CD4-positive, alpha-beta T cell treated with Interleukin-6 for 4 hours (primary cell): ENCODE data around the gene GPS1.
A peak's percentile ranks its signal among the peaks of the same experiment; 100 is the strongest.

Source experiments
- DNase-seq: peaks from one replicate; pipeline ENCODE4 v3.0.0-alpha.2; 2020; ENCODE audit warnings: mixed read lengths

Gene GPS1

DNA sequence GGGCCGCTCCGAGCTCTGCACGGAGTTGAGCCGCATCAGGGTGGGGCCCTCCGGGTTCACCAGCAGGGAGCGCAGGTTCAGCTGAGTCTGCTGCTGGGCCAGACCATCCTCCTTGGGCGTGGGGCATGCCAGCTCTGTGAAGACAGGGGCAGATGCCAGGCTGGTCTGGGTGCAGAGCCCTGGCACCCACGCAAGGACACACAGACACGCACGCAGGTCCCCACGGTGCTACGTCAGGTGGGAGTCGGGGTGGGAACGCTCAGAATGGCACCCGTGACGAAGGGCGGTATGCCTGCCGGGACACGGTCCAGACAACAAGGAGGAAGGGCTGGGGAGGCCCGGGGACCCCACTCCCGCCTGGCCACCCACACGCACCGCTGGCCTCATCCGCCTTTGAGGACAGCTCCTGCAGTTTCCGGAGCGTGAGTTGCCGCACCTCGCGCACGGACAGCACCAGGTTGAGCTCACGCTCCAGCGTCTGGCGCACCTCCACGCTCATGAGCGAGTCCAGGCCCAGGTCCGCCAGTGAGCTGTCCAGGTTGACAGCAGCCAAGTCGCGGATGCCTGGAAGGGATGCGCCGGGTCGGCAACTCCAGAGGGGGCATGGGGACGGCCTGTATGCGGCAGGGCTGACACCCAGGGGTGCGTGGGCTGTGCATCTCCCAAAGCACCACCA, 29.2 kb downstream of the GPS1 start:
- peak; percentile 1 for DNase-seq

GRCh38 chr17:82081546-82081945, 29.8 kb downstream of the GPS1 start:
- DNase-seq: no peak

GRCh38 chr17:82081966-82082365, 30.3 kb downstream of the GPS1 start:
- DNase-seq: no peak

- DNase-seq: no peak
Measured at GRCh38 chr17:82082456-82082855, 30.8 kb downstream of the GPS1 start.

DNA sequence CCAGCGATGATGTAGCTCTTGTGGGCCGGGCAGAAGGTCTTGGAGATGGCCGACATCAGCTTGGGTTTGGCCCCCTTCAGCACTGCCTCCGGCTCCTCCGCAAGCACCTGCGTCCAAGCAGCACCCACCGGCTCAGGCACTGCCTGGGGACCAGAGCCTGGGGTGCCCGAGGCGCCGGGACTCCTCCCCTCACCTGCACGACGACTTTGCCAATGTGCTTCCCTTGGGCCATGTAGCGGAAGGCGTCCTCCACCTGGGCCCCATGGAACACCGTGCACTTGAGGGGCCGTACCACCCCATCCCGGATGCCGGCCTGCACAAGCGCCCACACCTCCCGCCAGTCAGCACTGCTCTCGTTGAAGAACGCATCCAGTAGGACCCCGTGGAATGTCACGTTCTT, 31.3 kb downstream of the GPS1 start:
- DNase-seq: peak; percentile 0

DNA sequence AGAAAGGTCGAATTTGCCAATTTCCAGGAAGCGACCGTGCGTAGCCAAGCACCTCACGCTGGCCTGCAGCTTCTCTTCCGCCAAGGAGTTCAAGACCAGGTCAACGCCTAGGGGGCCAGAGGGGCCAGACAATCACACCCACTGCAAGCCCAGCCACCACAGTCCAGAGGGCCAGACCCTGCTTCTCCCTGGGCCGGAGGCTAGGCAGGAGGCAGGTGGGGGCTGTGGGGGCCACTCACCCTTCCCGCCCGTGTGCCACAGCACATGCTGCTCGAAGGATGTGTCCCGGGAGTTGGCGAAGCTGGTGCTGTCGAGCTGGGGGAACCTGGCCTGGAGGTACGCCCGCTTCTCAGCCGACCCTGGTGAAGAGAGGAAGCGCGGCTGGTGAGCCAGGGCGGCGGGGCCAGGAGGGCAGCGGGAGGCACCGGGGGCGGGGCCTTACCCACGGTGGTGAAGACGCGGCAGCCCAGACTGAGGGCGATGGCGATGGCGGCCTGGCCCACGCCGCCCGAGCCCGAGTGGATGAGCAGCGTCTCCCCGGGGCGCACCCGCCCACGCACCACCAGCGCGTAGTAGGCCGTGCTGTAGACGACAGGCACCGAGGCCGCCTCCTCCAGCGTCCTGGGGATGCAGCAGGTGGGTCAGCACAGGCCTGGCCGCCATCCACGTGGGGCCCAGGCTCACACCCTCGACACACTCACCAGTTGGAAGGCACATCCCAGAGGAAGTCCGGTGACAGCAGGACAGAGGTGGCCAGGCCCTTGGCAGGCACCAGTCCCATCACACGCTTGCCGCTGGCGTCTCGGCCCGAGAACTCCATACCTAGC, 32.0 kb downstream of the GPS1 start:
- peak; percentile 0 for DNase-seq

DNA sequence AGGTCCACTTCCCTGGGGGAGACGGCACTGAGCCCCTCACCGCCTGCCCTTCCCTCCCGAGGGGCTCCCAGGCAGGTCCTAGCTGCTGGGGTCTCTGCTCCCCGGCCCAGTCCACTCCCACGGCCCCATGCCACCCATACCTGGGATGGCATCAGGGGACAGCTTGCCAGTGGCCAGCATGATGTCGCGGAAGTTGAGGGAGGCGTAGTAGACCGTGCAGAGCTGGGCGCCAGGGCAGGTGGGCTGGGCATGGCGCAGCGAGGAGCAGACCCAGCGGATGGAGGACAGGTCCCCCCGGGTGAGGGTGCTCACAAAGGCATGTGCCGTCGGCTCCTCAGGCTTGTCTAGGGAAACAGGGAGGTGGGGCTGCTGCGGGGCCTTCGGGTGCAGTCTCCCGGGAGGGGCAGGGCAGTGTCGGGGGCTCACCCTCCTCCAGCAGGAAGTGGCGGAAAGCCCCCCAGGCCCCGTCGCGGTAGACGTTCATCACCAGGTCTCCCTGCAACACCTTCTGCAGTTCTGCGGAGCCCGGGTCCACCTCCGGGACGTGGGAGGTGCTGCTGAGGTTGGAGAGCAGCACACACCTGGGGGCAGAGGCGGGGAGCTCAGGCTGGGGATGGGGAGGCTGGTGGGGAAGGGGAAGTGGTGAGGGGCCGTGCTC, 32.8 kb downstream of the GPS1 start:
- DNase-seq: no peak

GRCh38 chr17:82085031-82085861, 33.5 kb downstream of the GPS1 start:
- DNase-seq: peak; percentile 1

DNA sequence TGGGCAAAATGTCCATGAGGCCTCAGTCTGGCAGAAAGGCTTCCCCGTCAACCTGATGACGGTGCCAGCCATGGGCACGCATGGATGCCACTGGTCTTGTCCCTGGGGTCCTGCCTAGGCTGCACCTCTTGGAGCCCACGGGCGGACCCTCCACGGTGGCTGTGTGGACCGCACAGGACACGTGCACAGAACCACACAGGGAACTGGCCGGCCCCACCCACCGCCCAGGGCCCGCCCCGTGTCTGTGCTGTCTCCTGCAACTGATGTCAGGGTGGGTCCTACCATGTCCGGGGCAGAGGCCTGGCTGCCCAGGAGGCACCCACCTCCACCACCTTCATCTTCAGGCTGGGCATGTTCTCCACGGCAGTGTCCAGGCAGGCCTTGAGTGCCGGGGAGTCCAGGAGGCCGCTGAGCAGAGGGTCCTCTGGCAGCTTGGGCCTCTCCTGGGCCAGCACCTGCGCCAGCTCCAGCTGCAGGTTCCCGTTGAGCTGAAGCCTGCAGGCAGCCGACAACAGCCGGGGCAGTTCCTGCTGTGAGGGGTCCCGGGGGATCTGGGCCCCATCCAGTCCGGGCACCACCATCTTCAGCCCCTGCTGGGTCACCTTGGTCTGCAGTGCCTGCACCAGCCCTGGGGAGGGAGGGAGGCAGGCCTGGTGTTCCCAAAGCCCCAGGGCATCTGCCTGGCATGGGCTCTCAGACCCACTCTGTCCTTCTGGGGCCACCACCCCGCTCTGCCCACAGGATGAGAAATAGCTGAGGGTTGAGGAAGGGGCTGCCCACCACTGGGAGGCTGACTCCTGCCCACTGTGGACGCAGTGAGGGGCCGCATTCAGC, 34.5 kb downstream of the GPS1 start:
- peak; percentile 1 for DNase-seq

GRCh38 chr17:82086941-82087906, 35.5 kb downstream of the GPS1 start:
- DNase-seq: no peak

DNA sequence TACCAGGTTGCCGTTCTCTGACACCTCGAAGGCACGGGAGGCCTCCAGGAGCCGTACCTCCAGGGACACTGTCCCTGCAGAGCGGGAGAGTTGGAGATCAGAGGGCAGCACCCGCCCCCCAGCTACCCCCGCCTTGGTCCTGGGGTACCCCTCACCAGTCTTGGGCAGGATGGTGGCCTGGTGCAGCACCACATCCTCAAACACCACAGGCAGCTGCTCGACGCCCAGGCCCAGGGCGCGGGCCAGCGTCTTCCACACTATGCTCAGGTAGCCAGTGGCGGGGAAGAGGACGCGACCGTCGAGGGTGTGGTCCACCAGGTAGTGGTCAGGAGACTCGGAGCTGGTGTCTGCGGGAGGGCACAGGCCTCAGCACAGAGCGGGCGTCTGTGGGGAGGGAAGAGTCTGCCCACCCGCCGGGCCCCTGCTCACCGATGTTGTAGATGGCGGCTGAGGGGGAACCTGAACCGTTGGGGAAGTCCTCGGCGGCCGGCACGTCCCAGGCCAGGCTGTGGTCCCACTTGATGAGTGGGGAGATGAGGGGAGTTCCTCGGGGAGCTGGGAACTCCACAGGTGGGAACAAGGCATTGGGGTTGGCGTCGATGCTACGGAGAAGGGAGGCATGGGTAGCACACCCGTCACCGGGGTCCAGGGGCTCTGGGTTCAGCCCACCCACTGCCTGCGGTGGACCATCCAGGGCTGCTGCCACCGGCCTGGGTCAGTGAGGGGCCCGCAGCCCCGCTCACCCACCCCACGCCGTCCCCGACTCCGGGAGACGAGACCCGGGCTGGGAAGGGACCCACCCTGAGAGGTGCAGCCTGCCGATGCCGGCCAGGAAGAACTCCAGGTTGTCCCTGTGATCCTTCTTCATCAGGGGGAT, 36.5 kb downstream of the GPS1 start:
- DNase-seq: no peak

DNA sequence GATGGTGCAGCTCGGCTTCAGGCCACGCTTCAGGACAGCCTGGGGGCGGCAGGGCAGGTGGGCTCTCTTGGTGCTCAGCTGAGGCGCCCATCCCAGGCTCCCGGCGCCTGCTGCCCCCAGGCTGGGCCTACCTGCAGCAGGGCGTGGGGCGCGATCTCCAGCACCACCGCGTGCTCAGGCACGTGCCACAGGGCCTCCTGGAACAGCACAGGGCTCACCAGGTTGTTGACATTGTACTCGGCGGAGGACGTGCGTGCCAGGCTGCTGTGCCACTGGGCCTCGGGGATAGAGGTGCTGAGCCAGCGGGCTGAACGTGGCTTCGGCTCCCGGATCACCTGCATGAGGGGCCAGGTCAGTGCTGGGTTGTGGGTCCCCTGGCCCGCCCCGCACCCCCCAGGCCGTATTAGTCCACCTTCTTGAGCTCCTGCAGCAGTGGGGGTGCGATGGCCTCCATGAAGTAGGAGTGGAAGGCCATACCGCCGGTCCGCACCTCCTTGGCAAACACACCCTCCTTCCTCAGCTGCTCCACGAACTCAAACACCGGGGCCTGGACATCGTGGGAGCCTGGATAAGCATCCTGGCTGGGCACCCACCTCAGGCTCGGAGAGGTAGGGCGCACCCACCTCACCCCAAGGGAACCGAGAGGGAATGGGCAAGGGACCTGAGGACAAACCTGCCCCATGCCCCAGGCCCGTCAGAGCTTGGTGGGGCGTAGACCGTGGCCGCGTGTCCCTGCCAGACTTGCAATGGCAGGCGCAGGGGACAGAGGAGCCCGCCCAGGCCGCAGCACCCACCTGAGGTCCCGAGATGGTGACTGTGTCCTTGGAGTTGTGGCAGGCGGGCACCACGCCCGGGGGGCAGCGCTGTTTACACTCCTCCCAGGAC, 37.4 kb downstream of the GPS1 start:
- peak; percentile 1 for DNase-seq

DNA sequence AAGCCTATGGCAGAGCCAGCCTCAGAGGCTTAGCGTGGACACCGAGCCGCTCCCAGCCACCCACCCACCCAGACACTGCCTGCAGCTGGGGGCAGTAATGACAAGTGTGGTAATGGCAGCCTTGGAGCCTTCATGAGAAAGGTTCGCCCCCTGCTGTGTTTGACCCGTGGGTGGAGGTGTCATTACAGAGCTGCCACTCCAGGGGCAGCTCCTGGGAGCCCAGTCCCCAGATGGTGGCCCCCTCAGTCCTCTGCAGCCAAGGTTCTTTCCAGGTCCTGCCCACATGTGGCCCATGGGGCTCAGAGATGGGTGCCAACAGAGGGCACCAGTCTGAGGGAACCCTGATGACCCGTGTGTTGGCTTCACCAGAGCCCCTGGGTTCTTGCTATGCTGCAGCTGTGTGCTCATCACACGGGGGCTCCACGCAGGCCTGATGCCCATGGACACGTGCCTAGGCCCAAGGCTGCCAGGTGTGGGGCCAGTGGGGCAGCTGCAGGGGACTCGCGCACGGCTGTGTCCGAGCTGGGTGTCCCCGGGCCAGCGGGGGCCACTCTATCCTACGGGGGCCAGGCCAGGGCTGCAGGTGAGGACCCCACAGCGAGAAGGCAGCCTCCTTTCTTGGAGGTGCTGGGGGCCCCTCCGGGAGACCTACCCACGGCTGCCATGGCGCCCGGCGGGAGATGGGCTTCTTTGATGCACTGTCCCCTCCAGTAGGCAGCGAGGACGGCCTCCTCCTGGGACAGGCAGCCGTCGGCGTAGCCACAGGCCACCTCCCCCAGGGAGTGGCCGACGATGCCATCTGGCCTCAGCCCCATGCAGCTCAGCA, 38.2 kb downstream of the GPS1 start:
- no peak for DNase-seq

GRCh38 chr17:82090549-82091263, 39.0 kb downstream of the GPS1 start:
- no peak for DNase-seq

DNA sequence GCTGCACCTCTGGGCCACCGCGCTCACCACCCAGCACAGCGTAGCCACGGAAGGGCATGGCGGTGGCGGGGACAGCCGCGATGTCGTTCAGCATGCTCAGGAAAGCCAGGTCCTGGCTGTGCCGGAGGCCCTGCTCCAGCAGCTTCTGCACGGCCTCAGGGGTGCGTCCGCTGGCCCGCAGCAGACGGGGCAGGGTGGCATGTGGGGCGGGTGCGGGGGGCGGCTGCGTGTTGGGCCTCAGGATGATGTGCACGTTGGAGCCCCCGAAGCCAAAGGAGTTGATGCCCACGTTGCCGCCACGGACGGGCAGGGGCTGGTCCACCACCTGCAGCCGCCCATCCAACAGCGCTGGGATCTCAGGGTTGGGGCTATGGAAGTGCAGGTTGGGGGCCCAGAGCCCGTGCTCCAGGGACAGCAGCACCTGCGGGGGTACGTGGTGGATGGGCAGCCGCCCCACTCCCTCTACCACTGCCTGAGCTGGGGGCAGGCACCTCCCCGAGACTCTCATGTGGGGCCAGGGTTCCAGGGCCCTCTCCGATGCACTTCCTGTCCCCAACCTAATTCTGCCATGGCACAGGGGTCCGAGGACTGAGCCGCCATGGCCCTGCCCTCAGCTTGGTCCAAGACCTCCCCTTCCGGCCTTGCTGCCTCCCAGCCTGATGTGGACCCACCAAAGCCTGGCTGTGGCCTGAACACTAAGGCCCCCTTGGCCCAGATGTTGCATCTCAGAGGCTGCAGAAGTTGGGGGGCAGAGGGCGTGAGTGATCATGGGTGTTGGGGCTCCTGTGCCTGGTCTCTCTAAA, 39.8 kb downstream of the GPS1 start:
- no peak for DNase-seq

DNA sequence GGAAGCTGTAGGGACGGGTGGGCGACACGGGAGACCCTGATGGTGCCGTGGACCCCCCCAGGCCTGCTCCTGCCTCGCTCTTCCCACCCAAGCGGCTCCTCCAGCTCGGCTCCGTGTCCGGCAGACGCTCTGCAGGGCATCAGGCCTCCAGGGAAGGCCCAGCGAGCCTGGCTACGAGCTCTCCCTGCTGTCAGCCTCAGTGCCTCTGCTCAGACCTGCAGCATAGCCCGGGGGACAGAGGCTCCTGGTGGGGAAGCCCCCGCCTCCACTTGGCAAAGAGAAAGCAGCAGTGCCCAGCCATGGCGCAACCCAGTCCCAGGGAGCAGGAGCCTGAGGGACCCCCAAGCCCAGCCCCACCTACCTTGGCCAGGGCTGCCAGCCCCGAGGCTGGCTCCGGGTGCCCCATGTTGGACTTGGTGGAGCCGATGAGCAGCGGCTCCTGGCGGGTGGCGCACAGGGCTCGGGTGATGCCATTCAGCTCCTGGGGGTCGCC, 40.4 kb downstream of the GPS1 start:
- DNase-seq: no peak
